IPS-15b (cell line): ENCODE measurements around the gene POLN.

Source experiments
- H3K27me3 ChIP-seq: one replicate; pipeline ENCODE4 v1.6.1; 2013; ENCODE audit warnings: low read length; ENCODE audit not compliant: control insufficient read depth, insufficient read depth
- H3K36me3 ChIP-seq: one replicate; pipeline ENCODE4 v1.6.1; 2013; ENCODE audit warnings: low read length; ENCODE audit not compliant: control insufficient read depth, insufficient read depth
- H3K4me1 ChIP-seq: one replicate; pipeline ENCODE4 v1.6.1; 2013; ENCODE audit warnings: mild to moderate bottlenecking, low read length; ENCODE audit not compliant: control insufficient read depth, insufficient read depth
- H3K4me3 ChIP-seq: one replicate; pipeline ENCODE4 v1.5.1; 2013; ENCODE audit warnings: low read depth, low read length
- H3K9ac ChIP-seq: one replicate; pipeline ENCODE4 v1.6.1; 2013; ENCODE audit warnings: low read depth, mild to moderate bottlenecking, low read length
- H3K9me3 ChIP-seq: one replicate; pipeline ENCODE4 v1.6.1; 2013; ENCODE audit warnings: mild to moderate bottlenecking, low read length; ENCODE audit not compliant: control insufficient read depth, insufficient read depth

Gene POLN

GRCh38 chr4:2101346-2102044 is 140.4 kb downstream of the POLN start:
- no peak overlapping the region for H3K9ac ChIP-seq
- no peaks in the 10 kb centered on the region for H3K9me3 ChIP-seq
- no peaks in the 10 kb centered on the region for H3K4me1 ChIP-seq
- H3K27me3 ChIP-seq: no peaks in the 10 kb centered on the region
- H3K36me3 ChIP-seq: no peaks in the 10 kb centered on the region
- H3K4me3 ChIP-seq: no peak overlapping the region

DNA sequence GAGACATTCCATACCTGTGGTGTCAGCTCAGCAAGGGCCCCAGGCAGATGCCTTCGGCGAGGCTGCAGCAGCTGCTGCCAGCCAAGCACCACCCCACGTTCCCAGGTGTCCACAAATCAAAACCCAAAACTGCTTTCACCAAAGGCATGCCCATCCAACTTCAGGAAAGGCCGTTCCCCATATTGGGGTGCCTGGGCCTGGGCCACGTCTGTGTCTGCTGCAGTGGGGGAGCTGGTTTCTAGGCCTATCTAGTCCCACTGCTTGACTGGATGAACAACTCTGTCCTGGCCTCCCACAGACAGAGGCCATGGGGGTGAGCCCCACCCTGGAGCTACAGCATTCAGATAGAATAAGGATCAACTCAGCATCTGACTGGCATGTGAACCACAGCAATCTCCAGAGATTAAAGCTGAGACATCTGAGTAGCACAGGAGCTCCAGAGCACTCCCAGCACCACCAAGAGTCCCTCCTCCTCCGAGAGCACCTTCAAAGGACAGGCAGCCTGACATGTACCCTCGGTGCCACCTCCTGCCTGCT is 145.8 kb downstream of the POLN start:
- Histone ChIP-seq H3K27me3 (no peaks in the 10 kb centered on the region), H3K36me3 (no peaks in the 10 kb centered on the region), H3K9me3 (no peaks in the 10 kb centered on the region), H3K4me3 (no peak overlapping the region), H3K9ac (no peak overlapping the region), H3K4me1 (no peaks in the 10 kb centered on the region)

DNA sequence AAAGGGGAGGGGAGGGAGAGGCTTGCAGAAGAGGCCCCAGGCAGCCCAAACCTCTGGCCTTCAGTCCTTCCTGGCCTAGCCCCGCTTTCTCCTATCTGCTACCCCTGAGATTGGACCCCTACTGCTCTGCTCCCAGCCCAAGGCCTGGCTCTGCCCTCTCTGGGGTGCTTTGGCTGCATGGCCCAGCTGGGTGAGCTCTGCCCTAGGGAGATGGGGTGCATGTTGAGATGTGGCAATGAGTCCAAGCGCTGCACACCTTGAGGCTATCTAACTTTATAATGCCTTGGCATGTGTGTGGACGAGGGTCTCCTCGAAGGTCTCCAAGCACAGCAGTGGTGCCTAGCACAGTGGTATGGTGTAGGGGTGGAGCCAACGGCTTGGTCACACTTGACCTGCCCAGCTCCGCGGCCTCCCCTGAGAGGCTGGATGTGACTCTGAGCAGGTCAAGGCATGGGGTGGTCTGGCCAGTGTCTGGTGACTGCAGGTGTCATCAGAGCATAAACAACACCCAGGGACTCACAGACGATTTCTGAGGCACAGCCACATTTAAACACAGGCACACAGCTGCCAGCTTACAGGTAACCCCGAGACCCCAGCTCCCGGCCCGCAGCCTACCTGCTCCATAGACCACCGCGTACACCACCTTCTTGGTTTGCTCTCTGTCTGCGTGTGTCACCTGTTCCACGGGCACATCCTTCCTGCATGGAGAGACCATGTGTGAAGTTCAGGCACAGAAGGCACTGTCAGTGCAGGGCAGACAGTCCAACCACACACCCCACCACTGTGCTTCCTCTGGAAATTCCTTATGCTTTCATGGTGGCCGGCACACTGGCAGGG is 146.5 kb downstream of the POLN start:
- no peaks in the 10 kb centered on the region for H3K36me3 ChIP-seq

DNA sequence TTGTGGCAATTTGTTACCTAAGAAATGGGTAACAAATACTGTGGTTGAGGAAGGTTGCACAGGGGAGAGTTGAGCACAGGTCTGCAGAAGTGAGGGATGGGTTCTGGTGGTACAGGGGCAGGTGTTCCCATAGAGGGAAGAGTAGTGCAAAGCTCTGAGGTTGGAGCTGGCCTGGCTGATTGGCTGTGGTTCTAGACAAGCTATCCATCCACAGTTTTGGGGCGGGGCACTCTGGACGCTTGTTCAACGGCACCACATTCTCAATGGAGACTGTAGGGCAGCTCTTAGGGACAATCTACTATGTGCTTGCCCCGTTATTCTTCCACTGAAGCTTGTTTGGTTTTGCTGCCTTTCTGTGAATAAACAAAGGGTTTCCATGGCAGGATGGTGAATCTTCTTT is 147.4 kb downstream of the POLN start:
- Histone ChIP-seq H3K4me1 (no peaks in the 10 kb centered on the region), H3K27me3 (no peaks in the 10 kb centered on the region), H3K9me3 (no peaks in the 10 kb centered on the region), H3K9ac (no peak overlapping the region), H3K36me3 (no peaks in the 10 kb centered on the region), H3K4me3 (no peak overlapping the region)

More for the DNA sequence above, 146.5 kb downstream of the POLN start:
- no peak overlapping the region for H3K4me3 ChIP-seq
- H3K4me1 ChIP-seq: no peaks in the 10 kb centered on the region
- no peak overlapping the region for H3K9ac ChIP-seq
- no peaks in the 10 kb centered on the region for H3K27me3 ChIP-seq
- no peaks in the 10 kb centered on the region for H3K9me3 ChIP-seq

DNA sequence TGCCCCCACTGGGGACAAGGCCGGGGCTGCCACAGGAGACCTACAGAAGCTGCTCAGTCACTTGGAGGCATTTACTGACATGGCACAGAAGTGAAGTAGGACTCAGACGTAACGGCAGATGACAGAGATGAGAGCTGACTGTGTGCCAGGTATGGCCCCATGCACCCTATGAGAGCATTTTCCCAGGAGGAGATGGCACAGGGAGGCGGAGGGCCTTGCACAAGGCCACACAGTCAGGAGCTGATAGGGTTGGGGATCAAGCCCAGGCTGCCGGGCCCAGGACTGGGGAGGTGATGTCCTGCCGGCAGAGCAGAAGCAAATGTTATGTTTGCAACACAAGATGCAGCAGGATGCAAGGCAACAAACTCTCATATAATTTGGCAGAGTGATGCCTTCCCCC is 148.7 kb downstream of the POLN start:
- H3K9ac ChIP-seq: no peak overlapping the region
- H3K4me1 ChIP-seq: no peaks in the 10 kb centered on the region
- H3K4me3 ChIP-seq: no peak overlapping the region
- no peaks in the 10 kb centered on the region for H3K9me3 ChIP-seq
- no peaks in the 10 kb centered on the region for H3K27me3 ChIP-seq
- no peaks in the 10 kb centered on the region for H3K36me3 ChIP-seq

GRCh38 chr4:2092669-2093053 is 149.3 kb downstream of the POLN start:
- no peak overlapping the region for H3K9ac ChIP-seq
- H3K36me3 ChIP-seq: no peaks in the 10 kb centered on the region
- no peaks in the 10 kb centered on the region for H3K27me3 ChIP-seq
- no peaks in the 10 kb centered on the region for H3K9me3 ChIP-seq
- H3K4me3 ChIP-seq: no peak overlapping the region
- H3K4me1 ChIP-seq: no peaks in the 10 kb centered on the region

GRCh38 chr4:2091990-2092668 is 149.8 kb downstream of the POLN start:
- no peaks in the 10 kb centered on the region for H3K9me3 ChIP-seq
- no peaks in the 10 kb centered on the region for H3K4me1 ChIP-seq
- no peaks in the 10 kb centered on the region for H3K27me3 ChIP-seq
- H3K4me3 ChIP-seq: no peak overlapping the region
- no peak overlapping the region for H3K9ac ChIP-seq
- no peaks in the 10 kb centered on the region for H3K36me3 ChIP-seq

DNA sequence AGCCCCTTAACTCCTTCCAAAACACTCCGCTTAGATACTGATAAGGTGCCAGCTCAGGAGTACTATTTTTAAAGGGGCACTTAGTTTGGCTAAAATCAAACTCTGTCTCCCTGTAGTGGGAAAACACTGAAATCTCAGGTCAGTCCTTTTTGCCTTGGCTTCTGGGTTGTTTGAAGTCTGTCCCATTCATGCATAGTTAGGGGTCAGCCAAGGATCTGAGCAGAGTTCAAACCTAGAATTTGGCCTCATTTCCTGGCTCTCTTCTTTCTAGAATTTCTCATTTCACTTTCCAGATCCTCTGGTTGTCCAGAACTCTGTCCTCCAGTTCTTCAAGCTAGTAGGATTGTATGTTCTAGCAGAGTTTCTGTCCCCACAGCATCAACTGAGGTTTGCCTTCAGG is 151.3 kb downstream of the POLN start:
- Histone ChIP-seq H3K36me3 (no peaks in the 10 kb centered on the region), H3K27me3 (no peaks in the 10 kb centered on the region), H3K4me3 (no peak overlapping the region), H3K9me3 (no peaks in the 10 kb centered on the region), H3K9ac (no peak overlapping the region), H3K4me1 (no peaks in the 10 kb centered on the region)

DNA sequence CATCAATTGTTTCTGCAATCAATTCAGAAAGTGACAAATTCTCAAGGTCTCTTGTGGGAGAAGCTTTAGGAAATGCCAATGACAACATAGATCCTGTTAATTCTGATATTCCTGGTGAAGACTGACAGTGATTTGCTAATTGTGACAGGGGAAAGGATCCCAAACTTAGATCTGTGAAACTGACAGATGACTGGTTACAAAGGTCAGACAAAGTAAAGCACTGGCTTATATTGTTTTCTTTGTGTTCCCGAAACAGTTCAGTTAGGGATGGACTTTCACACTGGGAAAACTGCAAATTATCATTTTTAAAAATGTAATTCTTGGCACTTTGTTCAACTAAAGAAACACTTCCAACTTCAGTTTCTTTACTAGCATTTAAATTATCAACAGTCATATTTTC is 152.7 kb downstream of the POLN start:
- Histone ChIP-seq H3K36me3 (no peaks in the 10 kb centered on the region), H3K4me3 (no peak overlapping the region), H3K9me3 (no peaks in the 10 kb centered on the region), H3K27me3 (no peaks in the 10 kb centered on the region), H3K4me1 (no peaks in the 10 kb centered on the region), H3K9ac (no peak overlapping the region)

GRCh38 chr4:2087170-2087569 is 154.8 kb downstream of the POLN start:
- H3K36me3 ChIP-seq: no peaks in the 10 kb centered on the region
- no peak overlapping the region for H3K4me3 ChIP-seq
- no peaks in the 10 kb centered on the region for H3K9me3 ChIP-seq
- H3K9ac ChIP-seq: no peak overlapping the region
- no peaks in the 10 kb centered on the region for H3K27me3 ChIP-seq
- no peaks in the 10 kb centered on the region for H3K4me1 ChIP-seq

- Histone ChIP-seq H3K4me3 (no peak overlapping the region), H3K4me1 (no peaks in the 10 kb centered on the region), H3K9me3 (no peaks in the 10 kb centered on the region), H3K27me3 (no peaks in the 10 kb centered on the region), H3K9ac (no peak overlapping the region), H3K36me3 (no peaks in the 10 kb centered on the region)
Measured at GRCh38 chr4:2085496-2085901, 156.4 kb downstream of the POLN start.
